ENCODE results near the gene ARHGAP32. TPM values are rescaled to one million over a fixed set of nuclear protein-coding genes. Genes with fewer than 3 reads are reported as not detected.
"Not testable (repeated sequence)": the region's sequence is repeated elsewhere in the genome, so short reads cannot be mapped to it uniquely, and the experiment has no call there.

Gene ARHGAP32
- total and polyA plus RNA-seq, 4 experiments from 2014 or later: 0.18 to 9.6 (median 3.9) TPM

GRCh38 chr11:128999165-128999564 lies 193.0 kb downstream of the ARHGAP32 start:
- H3K27ac Mint-ChIP-seq: peak overlapping the region in 1 of 7 donors; percentile 3
- H3K4me1 Mint-ChIP-seq; POLR2A ChIA-PET (ENCODE audit: partially characterized antibody); intact Hi-C loops (cut with micrococcal nuclease); H3K27ac ChIP-seq (ENCODE audit: low read depth, low read length); H3K4me1 ChIP-seq (ENCODE audit: insufficient read depth, low read length); H3K27me3 Mint-ChIP-seq; CTCF ChIA-PET (ENCODE audit: partially characterized antibody); H3K9me3 ChIP-seq (ENCODE audit: control insufficient read depth in 1 of 2, low read length in 2 of 2); H3K36me3 ChIP-seq (ENCODE audit: insufficient read depth, low read length); DNase-seq; H3K4me3 ChIP-seq (ENCODE audit: low read length in 2 of 2); H3K27me3 ChIP-seq (ENCODE audit: insufficient read depth, low read length): not testable (repeated sequence)
- H3K36me3 Mint-ChIP-seq: peaks cover 16 to 24% of the 10 kb centered on the region in 2 donors
- H3K9me3 Mint-ChIP-seq: peaks cover 2 to 56% (median 49%) of the 10 kb centered on the region in 8 donors
- H3K4me3 Mint-ChIP-seq: peak overlapping the region in 1 of 8 donors; percentile 20

GRCh38 chr11:128988242-128988970 lies 203.7 kb downstream of the ARHGAP32 start:
- Mint-ChIP-seq H3K27ac (no peak overlapping the region), H3K27me3 (peaks cover 0 to 3% of the 10 kb centered on the region in 2 donors), H3K36me3 (no peaks in the 10 kb centered on the region), H3K4me1 (peaks cover 0 to 12% (median 4%) of the 10 kb centered on the region in 4 donors), H3K9me3 (peaks cover 0 to 2% (median 0%) of the 10 kb centered on the region in 8 donors), H3K4me3 (no peak overlapping the region)
- POLR2A ChIA-PET (ENCODE audit: partially characterized antibody): no interaction called here
- H3K4me3 ChIP-seq (ENCODE audit: low read length in 2 of 2): no peak overlapping the region
- H3K36me3 ChIP-seq (ENCODE audit: insufficient read depth, low read length): no peaks in the 10 kb centered on the region
- H3K4me1 ChIP-seq (ENCODE audit: insufficient read depth, low read length): no peaks in the 10 kb centered on the region
- CTCF ChIA-PET (ENCODE audit: partially characterized antibody): no interaction called here
- DNase-seq: no peak
- no peaks in the 10 kb centered on the region for H3K27me3 ChIP-seq (ENCODE audit: insufficient read depth, low read length)
- H3K27ac ChIP-seq (ENCODE audit: low read depth, low read length): no peak overlapping the region
- no peaks in the 10 kb centered on the region for H3K9me3 ChIP-seq (ENCODE audit: control insufficient read depth in 1 of 2, low read length in 2 of 2)
- intact Hi-C loops (cut with micrococcal nuclease): no loop called here

- Histone ChIP-seq H3K4me1 (ENCODE audit: insufficient read depth, low read length) (no peaks in the 10 kb centered on the region), H3K9me3 (ENCODE audit: control insufficient read depth in 1 of 2, low read length in 2 of 2) (no peaks in the 10 kb centered on the region), H3K27me3 (ENCODE audit: insufficient read depth, low read length) (no peaks in the 10 kb centered on the region), H3K36me3 (ENCODE audit: insufficient read depth, low read length) (no peaks in the 10 kb centered on the region), H3K27ac (ENCODE audit: low read depth, low read length) (no peak overlapping the region), H3K4me3 (ENCODE audit: low read length in 2 of 2) (no peak overlapping the region)
- peaks cover 0 to 12% (median 0%) of the 10 kb centered on the region in 4 donors for H3K4me1 Mint-ChIP-seq
- H3K27ac Mint-ChIP-seq: peak overlapping the region in 1 of 7 donors; percentile 73
- DNase-seq: no peak
- peaks cover 0 to 3% of the 10 kb centered on the region in 2 donors for H3K27me3 Mint-ChIP-seq
- H3K4me3 Mint-ChIP-seq: no peak overlapping the region
- CTCF ChIA-PET (ENCODE audit: partially characterized antibody): no interaction called here
- H3K9me3 Mint-ChIP-seq: peaks cover 0 to 2% (median 0%) of the 10 kb centered on the region in 8 donors
- POLR2A ChIA-PET (ENCODE audit: partially characterized antibody): no interaction called here
- intact Hi-C loops (cut with micrococcal nuclease): no loop called here
- H3K36me3 Mint-ChIP-seq: no peaks in the 10 kb centered on the region
Measured at GRCh38 chr11:128985880-128986279, 206.2 kb downstream of the ARHGAP32 start.

GRCh38 chr11:128983023-128983422 lies 209.1 kb downstream of the ARHGAP32 start:
- Histone ChIP-seq H3K9me3 (ENCODE audit: control insufficient read depth in 1 of 2, low read length in 2 of 2) (no peaks in the 10 kb centered on the region), H3K27ac (ENCODE audit: low read depth, low read length) (no peak overlapping the region), H3K36me3 (ENCODE audit: insufficient read depth, low read length) (no peaks in the 10 kb centered on the region), H3K27me3 (ENCODE audit: insufficient read depth, low read length) (no peaks in the 10 kb centered on the region), H3K4me3 (ENCODE audit: low read length in 2 of 2) (no peak overlapping the region), H3K4me1 (ENCODE audit: insufficient read depth, low read length) (no peaks in the 10 kb centered on the region)
- Mint-ChIP-seq H3K27me3 (no peaks in the 10 kb centered on the region), H3K9me3 (no peaks in the 10 kb centered on the region), H3K36me3 (no peaks in the 10 kb centered on the region), H3K27ac (no peak overlapping the region), H3K4me1 (peaks cover 0 to 12% (median 0%) of the 10 kb centered on the region in 4 donors), H3K4me3 (no peak overlapping the region)
- ChIA-PET POLR2A (ENCODE audit: partially characterized antibody) (no interaction called here), CTCF (ENCODE audit: partially characterized antibody) (no interaction called here)
- intact Hi-C loops (cut with micrococcal nuclease): no loop called here
- DNase-seq: no peak

- intact Hi-C loops (cut with micrococcal nuclease): no loop called here
- DNase-seq: no peak
- H3K27ac Mint-ChIP-seq: no peak overlapping the region
- H3K27ac ChIP-seq (ENCODE audit: low read depth, low read length): no peak overlapping the region
- no peaks in the 10 kb centered on the region for H3K36me3 ChIP-seq (ENCODE audit: insufficient read depth, low read length)
- CTCF ChIA-PET (ENCODE audit: partially characterized antibody): interaction anchor here (1.8 kb wide), 1 partner anchor 25 kb away, joined by 8 read pairs; no protein-coding TSS in a partner anchor
- no peaks in the 10 kb centered on the region for H3K4me1 ChIP-seq (ENCODE audit: insufficient read depth, low read length)
- POLR2A ChIA-PET (ENCODE audit: partially characterized antibody): no interaction called here
- no peaks in the 10 kb centered on the region for H3K27me3 ChIP-seq (ENCODE audit: insufficient read depth, low read length)
- H3K4me3 Mint-ChIP-seq: no peak overlapping the region
- H3K9me3 Mint-ChIP-seq: no peaks in the 10 kb centered on the region
- no peaks in the 10 kb centered on the region for H3K36me3 Mint-ChIP-seq
- peaks cover 0 to 10% (median 0%) of the 10 kb centered on the region in 4 donors for H3K4me1 Mint-ChIP-seq
- H3K9me3 ChIP-seq (ENCODE audit: control insufficient read depth in 1 of 2, low read length in 2 of 2): no peaks in the 10 kb centered on the region
- H3K27me3 Mint-ChIP-seq: no peaks in the 10 kb centered on the region
- no peak overlapping the region for H3K4me3 ChIP-seq (ENCODE audit: low read length in 2 of 2)
Measured at GRCh38 chr11:128981254-128981653, 210.9 kb downstream of the ARHGAP32 start.

GRCh38 chr11:128970598-128971190 lies 221.4 kb downstream of the ARHGAP32 start:
- CTCF ChIA-PET (ENCODE audit: partially characterized antibody): interaction anchor here (1.1 kb wide), 1 partner anchor 15 kb away, joined by 3 read pairs; no protein-coding TSS in a partner anchor

GRCh38 chr11:128968916-128969315 lies 223.2 kb downstream of the ARHGAP32 start:
- peaks cover 6 to 7% of the 10 kb centered on the region in 2 donors for H3K36me3 Mint-ChIP-seq
- H3K9me3 Mint-ChIP-seq: peaks cover 0 to 1% (median 0%) of the 10 kb centered on the region in 8 donors
- H3K27me3 Mint-ChIP-seq: peaks cover 0 to 5% of the 10 kb centered on the region in 2 donors
- H3K4me3 ChIP-seq (ENCODE audit: low read length in 2 of 2): no peak overlapping the region
- no peak overlapping the region for H3K27ac ChIP-seq (ENCODE audit: low read depth, low read length)
- H3K4me3 Mint-ChIP-seq: no peak overlapping the region
- no peak for DNase-seq
- POLR2A ChIA-PET (ENCODE audit: partially characterized antibody): no interaction called here
- CTCF ChIA-PET (ENCODE audit: partially characterized antibody): no interaction called here
- peaks cover 9% of the 10 kb centered on the region for H3K4me1 ChIP-seq (ENCODE audit: insufficient read depth, low read length)
- H3K27ac Mint-ChIP-seq: no peak overlapping the region
- no peaks in the 10 kb centered on the region for H3K9me3 ChIP-seq (ENCODE audit: control insufficient read depth in 1 of 2, low read length in 2 of 2)
- intact Hi-C loops (cut with micrococcal nuclease): loop anchor here (1.0 kb wide), 1 partner anchor 46 kb away; no protein-coding TSS in a partner anchor
- no peaks in the 10 kb centered on the region for H3K27me3 ChIP-seq (ENCODE audit: insufficient read depth, low read length)
- peaks cover 9 to 30% (median 22%) of the 10 kb centered on the region in 4 donors for H3K4me1 Mint-ChIP-seq
- H3K36me3 ChIP-seq (ENCODE audit: insufficient read depth, low read length): no peaks in the 10 kb centered on the region

More at GRCh38 chr11:128970598-128971190, 221.4 kb downstream of the ARHGAP32 start:
- H3K27me3 Mint-ChIP-seq: peaks cover 0 to 5% of the 10 kb centered on the region in 2 donors
- POLR2A ChIA-PET (ENCODE audit: partially characterized antibody): no interaction called here
- H3K27ac Mint-ChIP-seq: no peak overlapping the region
- intact Hi-C loops (cut with micrococcal nuclease): no loop called here
- Histone ChIP-seq H3K36me3 (ENCODE audit: insufficient read depth, low read length) (no peaks in the 10 kb centered on the region), H3K27me3 (ENCODE audit: insufficient read depth, low read length) (no peaks in the 10 kb centered on the region), H3K9me3 (ENCODE audit: control insufficient read depth in 1 of 2, low read length in 2 of 2) (no peaks in the 10 kb centered on the region), H3K27ac (ENCODE audit: low read depth, low read length) (no peak overlapping the region), H3K4me3 (ENCODE audit: low read length in 2 of 2) (no peak overlapping the region), H3K4me1 (ENCODE audit: insufficient read depth, low read length) (peaks cover 2% of the 10 kb centered on the region)
- peaks cover 0 to 1% (median 0%) of the 10 kb centered on the region in 8 donors for H3K9me3 Mint-ChIP-seq
- H3K4me3 Mint-ChIP-seq: no peak overlapping the region
- DNase-seq: no peak
- H3K4me1 Mint-ChIP-seq: peaks cover 6 to 12% (median 7%) of the 10 kb centered on the region in 4 donors
- H3K36me3 Mint-ChIP-seq: peaks cover 6 to 12% of the 10 kb centered on the region in 2 donors

Measured in CD4-positive, alpha-beta memory T cell (primary cell).